Astrocyte of the cerebellum (primary cell): Measurements from ENCODE around the gene MVK.

Experiments
- DNase-seq: peaks from one replicate; pipeline ENCODE4 v3.0.0-alpha.2; 2011; ENCODE audit warnings: low read depth
- H3K4me3 ChIP-seq: 2 replicates; pipeline ENCODE4 v1.5.1; 2011; ENCODE audit warnings: mild to moderate bottlenecking, low read depth, low read length, moderate library complexity
- CTCF ChIP-seq: IDR thresholded peaks from 2 replicates; pipeline ENCODE4 v1.5.1; 2012; ENCODE audit warnings: low read length, low read depth, moderate library complexity, mild to moderate bottlenecking; ENCODE audit errors: missing control alignments
- in situ Hi-C: cut with HindIII; loops from 2 replicates; pipeline ENCODE4 v1.10.0; 2017; ENCODE audit warnings: low sequenced_read_pairs

The MVK gene

GRCh38 chr12:109560867-109561710, 12.5 kb upstream of the MVK start:
- no peak for DNase-seq
- no peak overlapping the region for H3K4me3 ChIP-seq
- TF ChIP-seq CTCF, result no peak
- in situ Hi-C loops, result no loop called here

GRCh38 chr12:109561711-109562030, 11.9 kb upstream of the MVK start:
- TF ChIP-seq CTCF, result no peak
- no peak for DNase-seq
- in situ Hi-C loops, result no loop called here
- H3K4me3 ChIP-seq, result no peak overlapping the region

GRCh38 chr12:109562871-109563270, 10.7 kb upstream of the MVK start:
- TF ChIP-seq CTCF, result no peak
- no peak for DNase-seq
- H3K4me3 ChIP-seq, result no peak overlapping the region
- in situ Hi-C loops, result no loop called here

GRCh38 chr12:109563291-109564284, 10.0 kb upstream of the MVK start:
- H3K4me3 ChIP-seq, result no peak overlapping the region
- TF ChIP-seq CTCF, result no peak
- in situ Hi-C loops, result no loop called here
- no peak for DNase-seq

- H3K4me3 ChIP-seq, result no peak overlapping the region
- in situ Hi-C loops, result no loop called here
- no peak for TF ChIP-seq CTCF
- DNase-seq, result no peak
These were observed 7.2 kb upstream of the MVK start for GRCh38 chr12:109566424-109566823.

- in situ Hi-C loops, result no loop called here
- DNase-seq, result no peak
- TF ChIP-seq CTCF, result no peak
- no peak overlapping the region for H3K4me3 ChIP-seq
These were observed 6.3 kb upstream of the MVK start for GRCh38 chr12:109567296-109567695.
